Stimulated activated CD4-positive, alpha-beta T cell treated with anti-CD3 and anti-CD28 coated beads, Interleukin-2, amount 100 ng/mL, for 4 hours (primary cell): ENCODE data around the gene CWC27.
"Not testable (repeated sequence)": the region's sequence is repeated elsewhere in the genome, so short reads cannot be mapped to it uniquely, and the experiment has no call there.

Experiments
- DNase-seq: peaks from one replicate; pipeline ENCODE4 v3.0.0-alpha.2; 2020; ENCODE audit warnings: low read depth

The CWC27 gene

GRCh38 chr5:64838803-64839202 lies 70.1 kb downstream of the CWC27 start:
- DNase-seq = no peak

- DNase-seq = no peak
These were observed 71.2 kb downstream of the CWC27 start for GRCh38 chr5:64839936-64840335.

- DNase-seq = no peak
These were observed 72.2 kb downstream of the CWC27 start for GRCh38 chr5:64840958-64841357.

- no peak for DNase-seq
These were observed 85.0 kb downstream of the CWC27 start for GRCh38 chr5:64853777-64854176.

DNA sequence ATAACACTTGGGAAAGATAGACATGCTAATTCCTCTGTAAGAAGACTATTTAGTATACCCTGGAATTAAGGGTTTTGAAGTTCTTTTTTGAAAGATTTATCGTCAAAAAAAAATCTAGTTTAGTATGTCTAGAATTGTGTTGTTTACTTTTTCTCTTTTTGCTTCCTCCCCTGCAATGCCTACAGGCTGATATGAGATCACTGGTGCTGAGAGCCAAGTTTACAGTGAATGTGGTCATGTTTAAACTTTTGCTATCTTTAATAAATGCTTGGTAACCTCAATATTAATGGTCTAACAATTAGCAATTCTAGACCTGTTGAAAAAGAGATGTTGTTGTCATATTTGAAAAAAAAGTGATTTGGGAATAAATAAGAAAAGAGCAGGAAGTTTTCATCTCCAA lies 86.1 kb downstream of the CWC27 start:
- DNase-seq = no peak

DNA sequence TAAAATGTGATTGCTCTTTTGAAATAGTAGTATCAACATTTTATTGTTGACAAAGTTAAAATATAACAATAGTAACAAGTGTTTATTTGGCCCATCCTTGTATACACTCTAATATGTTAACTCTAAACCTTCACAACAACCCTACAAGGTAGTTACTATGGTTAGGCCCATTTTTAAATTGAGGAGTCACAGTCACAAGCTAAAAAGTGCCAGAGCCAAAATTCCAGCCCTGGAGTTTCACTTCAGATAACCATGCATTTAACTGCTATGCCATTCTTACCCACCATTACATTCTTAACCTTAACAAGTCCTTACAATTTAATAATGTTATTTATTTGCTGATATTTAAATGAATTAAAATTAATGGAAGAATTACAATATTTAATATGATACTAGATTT lies 91.2 kb downstream of the CWC27 start:
- DNase-seq = no peak

- no peak for DNase-seq
These were observed 92.6 kb downstream of the CWC27 start for GRCh38 chr5:64861281-64861680.

GRCh38 chr5:64864171-64864570 lies 95.4 kb downstream of the CWC27 start:
- DNase-seq = no peak

- DNase-seq = no peak
These were observed 96.9 kb downstream of the CWC27 start for GRCh38 chr5:64865662-64866061.

DNA sequence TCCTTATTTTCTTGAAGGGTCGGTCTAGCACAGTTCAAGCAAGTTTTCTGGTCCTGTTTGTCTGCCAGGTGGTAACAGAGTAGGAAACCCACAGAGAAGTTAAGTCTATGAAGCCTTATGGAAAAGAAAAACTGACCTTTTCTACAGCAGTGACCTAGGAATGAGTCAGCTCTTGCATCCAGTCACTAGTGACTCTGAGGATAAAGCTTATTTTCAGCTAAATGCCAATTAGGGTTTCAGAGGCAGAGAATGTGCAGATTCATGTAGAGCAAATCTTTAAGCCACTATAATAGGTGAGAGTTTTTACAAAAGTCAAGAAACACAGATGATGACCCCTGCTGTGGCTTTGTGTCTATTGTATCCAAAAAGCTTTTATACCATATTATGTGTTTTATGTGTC lies 100.7 kb downstream of the CWC27 start:
- no peak for DNase-seq

DNA sequence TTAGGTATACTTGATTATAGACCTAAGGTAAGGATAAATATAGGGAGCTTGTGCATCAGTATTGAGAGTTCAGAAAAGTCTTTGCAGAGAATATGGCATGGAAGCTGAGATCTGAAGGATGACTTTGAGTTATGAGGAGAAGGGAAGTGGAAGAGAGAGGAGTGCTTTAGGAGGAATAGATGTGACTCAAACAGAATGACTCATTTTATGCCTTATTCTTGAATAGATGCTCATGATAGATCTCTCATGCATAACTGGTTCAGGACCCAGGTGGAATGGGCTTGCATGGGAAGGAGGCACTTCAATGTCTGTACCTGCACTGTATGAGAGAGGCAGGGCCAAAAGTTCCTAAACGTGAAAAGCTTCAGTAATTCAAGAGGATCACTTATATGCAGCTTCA lies 103.3 kb downstream of the CWC27 start:
- DNase-seq = no peak

GRCh38 chr5:64873441-64873840 lies 104.7 kb downstream of the CWC27 start:
- DNase-seq = no peak

DNA sequence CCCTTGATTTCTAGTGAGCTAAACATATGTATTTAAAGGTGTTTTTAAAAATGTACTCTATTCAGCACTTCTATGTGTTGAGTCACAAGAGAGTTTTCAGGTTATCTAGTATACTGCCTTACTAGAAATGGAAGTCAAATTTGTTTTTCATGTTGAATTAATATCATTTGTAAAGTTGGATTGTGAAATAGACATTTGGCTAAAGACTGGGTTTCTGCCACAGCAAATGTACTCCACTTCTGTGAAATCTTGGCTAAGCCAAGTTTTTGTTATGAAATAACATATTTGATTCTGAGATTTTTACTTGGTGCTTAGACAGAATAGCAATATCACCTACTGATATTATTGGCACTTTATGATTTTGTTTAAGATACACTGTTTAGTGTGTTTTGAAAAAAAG lies 106.0 kb downstream of the CWC27 start:
- DNase-seq = no peak

DNA sequence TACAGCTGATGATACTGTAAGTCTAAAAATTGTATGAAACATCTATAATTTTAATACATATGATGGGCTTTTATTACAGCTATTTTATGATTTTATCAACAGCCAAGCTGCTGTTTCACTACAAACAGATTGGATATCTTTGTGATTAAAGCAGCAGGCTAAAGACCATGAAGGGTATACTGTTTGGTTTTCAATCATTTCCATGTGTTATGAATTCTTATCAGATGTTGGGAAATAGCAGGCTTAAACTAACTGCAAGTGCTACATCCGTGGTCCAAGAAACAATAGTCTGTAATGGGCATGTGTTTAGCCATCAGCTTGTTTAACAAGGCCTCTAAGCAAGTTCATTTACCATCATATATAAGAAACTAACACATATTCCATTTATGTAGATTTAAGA lies 107.5 kb downstream of the CWC27 start:
- DNase-seq = no peak

DNA sequence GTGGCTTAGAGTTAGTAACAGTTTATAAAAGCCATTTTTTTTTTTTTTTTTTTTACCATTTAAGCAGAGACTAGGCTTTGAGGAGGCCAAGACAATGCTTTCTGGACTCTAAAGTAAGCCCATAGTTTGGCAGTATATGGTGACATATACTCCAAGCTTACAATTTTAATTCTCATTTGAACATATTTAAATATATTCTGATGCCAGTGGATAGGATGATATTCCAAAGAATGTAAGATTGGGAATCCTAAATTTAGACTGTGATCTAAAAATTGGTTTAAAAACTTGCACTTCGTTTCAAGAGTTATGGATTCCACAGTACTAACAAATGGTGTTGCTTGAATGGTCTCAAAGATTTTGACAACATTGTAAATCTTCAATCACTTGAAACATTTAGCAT lies 112.1 kb downstream of the CWC27 start:
- DNase-seq = no peak

DNA sequence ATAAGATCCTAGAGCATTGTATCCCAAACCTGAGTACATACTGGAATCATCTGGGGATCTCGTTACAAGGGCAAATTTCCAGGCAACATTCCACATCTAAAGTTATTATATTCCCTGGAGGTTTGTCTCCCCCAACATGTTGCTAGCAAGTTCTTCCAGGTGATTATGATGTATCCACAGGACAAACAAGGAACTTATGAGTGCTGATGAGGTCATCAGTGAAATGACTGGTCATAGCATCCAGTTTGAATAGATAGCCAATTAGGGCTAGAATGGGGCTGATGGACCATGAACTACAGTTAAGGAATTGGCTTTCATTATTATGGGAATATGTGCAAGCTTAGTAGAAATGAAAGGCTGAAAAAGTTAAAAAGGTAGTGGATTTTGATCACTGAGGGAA lies 115.2 kb downstream of the CWC27 start:
- DNase-seq = no peak

DNA sequence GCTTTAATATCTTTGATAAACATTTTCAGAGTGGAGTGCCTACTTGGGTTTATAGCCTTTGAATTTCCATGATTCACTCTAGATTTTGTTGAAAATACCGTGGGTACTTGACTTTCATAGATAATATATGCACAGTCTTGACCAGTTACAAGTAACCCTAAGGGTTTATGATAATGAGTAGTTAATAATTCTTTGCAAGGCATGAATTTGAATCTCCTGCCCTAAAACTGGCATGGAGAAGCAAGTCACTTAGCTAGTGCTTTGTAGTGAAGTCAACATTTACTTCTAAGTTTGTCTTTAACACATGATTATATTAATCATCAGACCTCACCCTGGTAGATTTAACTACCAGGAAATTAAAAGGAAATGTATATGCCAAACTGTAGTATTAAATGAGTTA lies 115.8 kb downstream of the CWC27 start:
- no peak for DNase-seq

DNA sequence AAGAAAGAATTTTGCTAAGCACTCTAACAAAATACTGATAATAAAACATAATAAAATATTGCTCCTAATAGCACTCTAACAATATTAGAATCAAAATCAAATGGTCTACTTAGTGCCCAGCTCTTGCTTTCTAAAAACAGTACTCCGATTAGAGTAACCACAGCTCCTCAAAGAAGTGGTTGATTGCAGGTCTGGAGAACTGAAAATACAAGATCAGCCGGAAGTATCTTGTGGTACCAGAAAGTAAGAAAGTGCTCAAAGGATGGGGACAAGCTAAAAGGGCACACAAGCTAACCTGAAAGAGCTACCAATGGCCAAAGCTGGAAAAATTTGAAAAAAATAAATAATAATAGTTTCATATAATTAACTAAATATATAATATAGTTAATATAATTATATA lies 119.2 kb downstream of the CWC27 start:
- no peak for DNase-seq

DNA sequence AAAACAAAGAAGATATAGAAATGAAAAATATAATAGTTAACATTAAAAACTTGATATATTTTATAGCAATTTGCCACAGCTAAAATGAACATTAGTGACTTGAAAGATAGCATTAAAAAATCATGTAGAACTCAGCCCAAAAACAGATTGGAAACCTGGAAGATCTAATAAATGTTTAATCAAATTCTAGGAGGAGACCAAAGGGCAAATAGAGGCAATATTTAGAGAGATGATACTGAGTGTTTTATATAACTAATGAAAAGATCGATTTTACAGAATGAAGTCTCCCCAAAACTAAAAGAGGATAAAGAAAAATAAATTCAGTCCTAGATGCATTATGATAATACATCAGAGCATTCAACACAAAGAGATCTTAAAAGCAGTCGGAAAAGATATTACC lies 127.0 kb downstream of the CWC27 start:
- DNase-seq = no peak

GRCh38 chr5:64899838-64900237 lies 131.1 kb downstream of the CWC27 start:
- DNase-seq = no peak

DNA sequence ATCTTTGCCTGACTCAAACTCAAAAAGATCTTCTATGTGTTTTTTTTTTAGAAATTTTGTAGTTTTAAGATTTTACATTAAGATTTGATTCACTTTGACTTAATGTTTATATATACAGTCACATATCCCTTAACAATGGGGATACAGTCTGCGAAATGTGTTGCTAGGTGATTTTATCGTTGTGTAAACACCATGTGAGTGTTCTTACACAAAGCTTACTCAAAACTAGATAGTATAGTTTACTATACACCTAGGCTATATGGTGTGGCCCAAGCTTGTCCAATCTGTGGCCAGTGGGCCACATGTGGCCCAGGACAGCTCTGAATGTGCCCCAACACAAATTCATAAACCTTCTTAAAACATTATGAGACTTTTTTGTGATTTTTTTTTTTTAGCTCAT lies 131.9 kb downstream of the CWC27 start:
- DNase-seq = no peak

- DNase-seq = not testable (repeated sequence)
These were observed 138.7 kb downstream of the CWC27 start for GRCh38 chr5:64907399-64907798.

- DNase-seq = no peak
These were observed 145.7 kb downstream of the CWC27 start for GRCh38 chr5:64914396-64914795.

GRCh38 chr5:64918083-64918482 lies 149.4 kb downstream of the CWC27 start:
- no peak for DNase-seq

DNA sequence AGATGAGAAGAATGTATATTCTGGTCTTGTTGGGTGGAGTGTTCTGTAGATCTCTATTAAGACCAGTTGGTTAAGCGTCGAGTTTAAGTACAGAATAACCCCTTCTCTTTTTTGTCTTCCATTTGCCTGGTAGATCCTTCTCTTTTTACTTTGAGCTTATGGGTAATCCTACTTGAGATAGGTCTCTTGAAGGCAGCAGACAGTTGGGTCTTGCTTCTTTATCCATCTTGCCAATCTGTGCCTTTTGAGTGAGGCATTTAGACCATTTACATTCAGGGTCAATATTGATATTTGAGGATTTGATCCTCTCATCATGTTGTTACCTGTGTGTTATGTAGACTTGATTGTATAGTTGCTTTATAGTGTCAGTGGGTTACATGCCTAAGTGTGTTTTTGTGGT lies 152.7 kb downstream of the CWC27 start:
- DNase-seq = no peak
